ENCODE data around the gene EIF3J.

DNA sequence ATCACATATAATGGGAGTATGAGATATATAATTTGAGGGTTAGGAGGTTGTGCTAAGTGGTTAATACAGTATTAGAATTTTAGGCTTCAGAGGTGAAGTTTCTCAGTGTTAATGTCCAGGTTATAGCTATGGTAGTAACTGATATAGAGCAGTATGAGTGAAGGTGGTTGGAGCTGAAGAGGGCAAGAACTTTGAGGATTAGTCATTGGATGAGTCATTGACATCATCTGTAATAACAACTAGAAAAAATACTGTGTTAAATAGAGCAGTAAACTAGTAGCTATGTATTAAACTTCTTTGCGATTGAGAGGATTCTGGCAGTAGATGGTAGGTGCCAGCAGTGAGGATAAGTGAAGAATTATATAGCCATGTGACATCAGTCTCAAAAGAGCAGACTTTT is 47.5 kb upstream of the EIF3J start:
- TF ChIP-seq, protein P1, sequence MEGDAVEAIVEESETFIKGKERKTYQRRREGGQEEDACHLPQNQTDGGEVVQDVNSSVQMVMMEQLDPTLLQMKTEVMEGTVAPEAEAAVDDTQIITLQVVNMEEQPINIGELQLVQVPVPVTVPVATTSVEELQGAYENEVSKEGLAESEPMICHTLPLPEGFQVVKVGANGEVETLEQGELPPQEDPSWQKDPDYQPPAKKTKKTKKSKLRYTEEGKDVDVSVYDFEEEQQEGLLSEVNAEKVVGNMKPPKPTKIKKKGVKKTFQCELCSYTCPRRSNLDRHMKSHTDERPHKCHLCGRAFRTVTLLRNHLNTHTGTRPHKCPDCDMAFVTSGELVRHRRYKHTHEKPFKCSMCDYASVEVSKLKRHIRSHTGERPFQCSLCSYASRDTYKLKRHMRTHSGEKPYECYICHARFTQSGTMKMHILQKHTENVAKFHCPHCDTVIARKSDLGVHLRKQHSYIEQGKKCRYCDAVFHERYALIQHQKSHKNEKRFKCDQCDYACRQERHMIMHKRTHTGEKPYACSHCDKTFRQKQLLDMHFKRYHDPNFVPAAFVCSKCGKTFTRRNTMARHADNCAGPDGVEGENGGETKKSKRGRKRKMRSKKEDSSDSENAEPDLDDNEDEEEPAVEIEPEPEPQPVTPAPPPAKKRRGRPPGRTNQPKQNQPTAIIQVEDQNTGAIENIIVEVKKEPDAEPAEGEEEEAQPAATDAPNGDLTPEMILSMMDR (IDR thresholded peaks at IDR 0.05; ENCODE audit: low read length): no peak
- no peak for TF ChIP-seq EZH2 (optimal IDR thresholded peaks at IDR 0.05; ENCODE audit: low read depth, low read length)
